ENCODE data around the gene UFC1.
A peak's percentile ranks its signal among the peaks of the same experiment; 100 is the strongest.

GRCh38 chr1:161192476-161193465, 39.0 kb downstream of the UFC1 start:
- peak; percentile 86 for TF ChIP-seq CTCF (IDR thresholded peaks at IDR 0.05; ENCODE audit: low read depth, low read length, poor library complexity, severe bottlenecking)
- no peak for TF ChIP-seq EZH2phosphoT487 (IDR thresholded peaks at IDR 0.05; ENCODE audit: borderline replicate concordance, low read length)

All from DOHH2 (cell line).